SK-N-SH (cell line): Measurements from ENCODE around the gene CASP9. TPM values are rescaled to one million over a fixed set of nuclear protein-coding genes. Genes with fewer than 3 reads are reported as not detected.
"Not testable (repeated sequence)": the region's sequence is repeated elsewhere in the genome, so short reads cannot be mapped to it uniquely, and the experiment has no call there.

Experiments used
- CTCF ChIA-PET: fragments of 300-600, 350-600 bp; formaldehyde crosslinking; extraction: SDS; loops from one replicate; lab custom pipeline; 2021; lab: Yijun Ruan, JAX
- POLR2A ChIA-PET: fragments of 350-600 bp; sonication (Branson Sonifier 250); formaldehyde crosslinking; extraction: SDS; loops from one replicate; lab custom pipeline; 2020; ENCODE audit warnings: antibody characterized with exemption, inconsistent platforms; lab: Yijun Ruan, JAX
- DNase-seq: peaks from one replicate; pipeline ENCODE4 v3.0.0; 2012
- H2AFZ ChIP-seq: fragments of 200-600 bp; sonication (generic); 2 replicates; pipeline ENCODE4 v1.8.1; 2016; ENCODE audit warnings: antibody characterized with exemption, mild to moderate bottlenecking, low read depth
- H3F3A ChIP-seq: fragments of 200-600 bp; sonication (generic); replicated peaks from 2 replicates; pipeline ENCODE3; 2016; ENCODE audit warnings: antibody characterized with exemption, mild to moderate bottlenecking; ENCODE audit not compliant: insufficient read depth
- H3K27ac ChIP-seq, 2 experiments: fragments of 200-500 bp in 1 of 2; fragments of 200-600 bp in 1 of 2; sonication (Bioruptor generic) in 1 of 2; sonication (generic), shearing (Covaris generic) in 1 of 2; 2 replicates each; pipeline versions ENCODE4 v1.5.1 to v1.6.1; 2014 to 2016; ENCODE audit warnings: low read depth in 2 of 2, inconsistent platforms in 1 of 2, low read length in 1 of 2, mild to moderate bottlenecking in 1 of 2, mixed read lengths in 1 of 2
- H3K27me3 ChIP-seq: fragments of 200-600 bp; sonication (generic), shearing (Covaris generic); 2 replicates; pipeline ENCODE4 v1.6.1; 2016; ENCODE audit warnings: mixed run types; ENCODE audit not compliant: insufficient read depth
- H3K36me3 ChIP-seq, 2 experiments: fragments of 200-500 bp in 1 of 2; fragments of 200-600 bp in 1 of 2; sonication (Bioruptor generic) in 1 of 2; sonication (generic) in 1 of 2; replicated peaks in 1 of 2; 2 replicates each; pipeline versions ENCODE3 to v1.5.1; 2014 to 2016; ENCODE audit warnings: low read length in 1 of 2, mild to moderate bottlenecking in 1 of 2; ENCODE audit not compliant: insufficient read depth in 2 of 2, control insufficient read depth in 1 of 2
- H3K4me1 ChIP-seq, 2 experiments: fragments of 200-500 bp in 1 of 2; fragments of 200-600 bp in 1 of 2; sonication (Bioruptor generic) in 1 of 2; sonication (generic), shearing (Covaris generic) in 1 of 2; 2 replicates each; pipeline versions ENCODE4 v1.5.1 to v1.6.1; 2014 to 2016; ENCODE audit warnings: low read depth in 1 of 2, low read length in 1 of 2, mixed run types in 1 of 2; ENCODE audit not compliant: insufficient read depth in 2 of 2, control insufficient read depth in 1 of 2
- H3K4me2 ChIP-seq: fragments of 200-600 bp; sonication (generic), shearing (Covaris generic); 2 replicates; pipeline ENCODE4 v1.6.1; 2017; ENCODE audit warnings: mixed run types
- H3K4me3 ChIP-seq, 2 experiments: fragments of 200-500 bp in 1 of 2; fragments of 200-600 bp in 1 of 2; sonication (Bioruptor generic) in 1 of 2; sonication (generic), shearing (Covaris generic) in 1 of 2; 2 replicates each; pipeline versions ENCODE4 v1.5.1 to v1.8.1; 2014 to 2016; ENCODE audit warnings: low read depth in 2 of 2, inconsistent platforms in 1 of 2, low read length in 1 of 2, mild to moderate bottlenecking in 1 of 2, mixed read lengths in 1 of 2, moderate library complexity in 1 of 2
- H3K79me2 ChIP-seq: fragments of 200-600 bp; sonication (generic); 2 replicates; pipeline ENCODE4 v1.8.1; 2017; ENCODE audit warnings: mild to moderate bottlenecking; ENCODE audit not compliant: insufficient read depth
- H3K9ac ChIP-seq: fragments of 200-600 bp; sonication (generic); 2 replicates; pipeline ENCODE4 v1.6.1; 2017; ENCODE audit warnings: mixed run types
- H3K9me2 ChIP-seq: fragments of 200-600 bp; sonication (generic); 2 replicates; pipeline ENCODE4 v1.6.1; 2017; ENCODE audit warnings: mixed run types
- H3K9me3 ChIP-seq: fragments of 200-600 bp; sonication (generic); 2 replicates; pipeline ENCODE4 v1.6.1; 2017; ENCODE audit warnings: mixed run types, mild to moderate bottlenecking, moderate library complexity
- H4K20me1 ChIP-seq: fragments of 200-600 bp; sonication (generic); 2 replicates; pipeline ENCODE4 v1.6.1; 2017; ENCODE audit warnings: mild to moderate bottlenecking, mixed run types; ENCODE audit not compliant: insufficient read depth
- EP300 ChIP-seq, 2 experiments: IDR thresholded peaks; 2 replicates each; pipeline versions ENCODE4 v1.4.0 to v1.6.1; 2012; ENCODE audit warnings: borderline replicate concordance in 1 of 2, low read depth in 1 of 2, low read length in 1 of 2
- FOSL2 ChIP-seq: IDR thresholded peaks from 2 replicates; pipeline ENCODE4 v1.4.0; 2012; ENCODE audit warnings: low read depth, mild to moderate bottlenecking, moderate library complexity, borderline replicate concordance
- IRF3 ChIP-seq: fragments of 150-350 bp; IDR thresholded peaks from 2 replicates; pipeline ENCODE4 v1.6.1; 2016; ENCODE audit warnings: mild to moderate bottlenecking, low read depth, low read length
- MXI1 ChIP-seq: IDR thresholded peaks from 2 replicates; pipeline ENCODE4 v1.6.1; 2012; ENCODE audit warnings: mild to moderate bottlenecking, low read depth, low read length, improper control_type of control experiment
- NFIC ChIP-seq: IDR thresholded peaks from 2 replicates; pipeline ENCODE4 v1.4.0; 2012; ENCODE audit warnings: borderline replicate concordance
- NRF1 ChIP-seq: IDR thresholded peaks from 2 replicates; pipeline ENCODE4 v1.6.1; 2012; ENCODE audit warnings: low read depth, mild to moderate bottlenecking, low read length
- POLR2AphosphoS5 ChIP-seq: IDR thresholded peaks from 2 replicates; pipeline ENCODE4 v1.6.1; 2012; ENCODE audit warnings: low read depth, low read length
- RAD21 ChIP-seq: IDR thresholded peaks from 2 replicates; pipeline ENCODE4 v1.6.1; 2012; ENCODE audit warnings: mild to moderate bottlenecking, low read length
- RCOR1 ChIP-seq: fragments of 150-350 bp; IDR thresholded peaks from 2 replicates; pipeline ENCODE4 v1.6.1; 2017; ENCODE audit warnings: antibody characterized with exemption, low read length
- RXRA ChIP-seq: IDR thresholded peaks from 2 replicates; pipeline ENCODE4 v1.4.0; 2012; ENCODE audit warnings: low read depth, mild to moderate bottlenecking, borderline replicate concordance
- WGBS: methylation state at CpG from one replicate; pipeline ENCODE4 v1.1.6; 2017; ENCODE audit warnings: low lambda C conversion rate; 5-methylcytosine and 5-hydroxymethylcytosine counted together
- polyA plus RNA-seq, 3 experiments: library from polyadenylated mRNA; depleted of rRNA; stranded (reverse); fragments of >200 nt; gene quantifications; 2 replicates each; pipeline ENCODE4 v1.2.3, GENCODE V29; 2012
- TF ChIP-seq, protein P1 (sequence below): IDR thresholded peaks from 2 replicates; pipeline ENCODE4 v1.4.0; 2012; ENCODE audit warnings: low read depth, borderline replicate concordance

Gene CASP9
- polyA plus RNA-seq, 1 of the 3 experiments (the other 2 are of a cell fraction), result 16.9 TPM

DNA sequence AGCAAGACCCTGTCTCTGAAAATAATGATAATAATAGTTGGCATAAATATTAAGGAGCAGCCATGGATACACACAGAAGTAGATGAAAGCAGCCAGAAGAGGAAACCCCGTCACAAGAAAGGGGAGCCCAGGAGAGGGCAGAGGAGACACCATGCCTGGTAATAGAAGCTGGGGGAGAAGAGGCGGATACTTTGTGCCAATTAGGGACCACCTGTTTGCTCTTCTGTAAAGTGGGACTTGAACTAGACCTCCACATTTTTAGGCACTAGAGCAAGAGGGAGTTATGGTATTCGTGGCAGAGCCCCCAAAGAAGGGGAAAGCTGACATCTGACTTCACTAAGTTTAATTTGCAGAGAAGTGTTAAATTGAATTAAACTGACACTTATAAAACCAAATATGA lies 35.6 kb downstream of the CASP9 start:
- no peaks in the 10 kb centered on the region for H3K9me2 ChIP-seq
- H3K4me3 ChIP-seq, result no peak overlapping the region
- no peak overlapping the region for H3K9ac ChIP-seq
- H3K4me2 ChIP-seq, result no peak overlapping the region
- no peak overlapping the region for H2AFZ ChIP-seq
- ChIA-PET CTCF (no interaction called here), POLR2A (no interaction called here)
- DNase-seq, result no peak
- H4K20me1 ChIP-seq, result no peaks in the 10 kb centered on the region
- WGBS, result 76% methylated on average over 3 of the region's 3 CpGs
- no peaks in the 10 kb centered on the region for H3F3A ChIP-seq
- H3K4me1 ChIP-seq, result peaks cover 0 to 12% of the 10 kb centered on the region in 2 experiments; a peak in 1 of 4 replicates
- no peak overlapping the region; a peak in 1 of 4 replicates for H3K27ac ChIP-seq
- no peaks in the 10 kb centered on the region for H3K9me3 ChIP-seq
- no peaks in the 10 kb centered on the region for H3K79me2 ChIP-seq
- no peaks in the 10 kb centered on the region for H3K27me3 ChIP-seq
- TF ChIP-seq IRF3, result no peak
- no peak for TF ChIP-seq RCOR1
- TF ChIP-seq MXI1, result no peak
- no peak for TF ChIP-seq NFIC
- TF ChIP-seq RAD21, result no peak
- TF ChIP-seq POLR2AphosphoS5, result no peak
- TF ChIP-seq EP300 (IDR thresholded peaks at IDR 0.05; ENCODE audit: borderline replicate concordance in 1 of 2, low read depth in 1 of 2, low read length in 1 of 2), result no peak
- no peak for TF ChIP-seq FOSL2
- TF ChIP-seq, protein P1, sequence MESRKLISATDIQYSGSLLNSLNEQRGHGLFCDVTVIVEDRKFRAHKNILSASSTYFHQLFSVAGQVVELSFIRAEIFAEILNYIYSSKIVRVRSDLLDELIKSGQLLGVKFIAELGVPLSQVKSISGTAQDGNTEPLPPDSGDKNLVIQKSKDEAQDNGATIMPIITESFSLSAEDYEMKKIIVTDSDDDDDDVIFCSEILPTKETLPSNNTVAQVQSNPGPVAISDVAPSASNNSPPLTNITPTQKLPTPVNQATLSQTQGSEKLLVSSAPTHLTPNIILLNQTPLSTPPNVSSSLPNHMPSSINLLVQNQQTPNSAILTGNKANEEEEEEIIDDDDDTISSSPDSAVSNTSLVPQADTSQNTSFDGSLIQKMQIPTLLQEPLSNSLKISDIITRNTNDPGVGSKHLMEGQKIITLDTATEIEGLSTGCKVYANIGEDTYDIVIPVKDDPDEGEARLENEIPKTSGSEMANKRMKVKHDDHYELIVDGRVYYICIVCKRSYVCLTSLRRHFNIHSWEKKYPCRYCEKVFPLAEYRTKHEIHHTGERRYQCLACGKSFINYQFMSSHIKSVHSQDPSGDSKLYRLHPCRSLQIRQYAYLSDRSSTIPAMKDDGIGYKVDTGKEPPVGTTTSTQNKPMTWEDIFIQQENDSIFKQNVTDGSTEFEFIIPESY, result no peak
- no peak for TF ChIP-seq RXRA
- no peak for TF ChIP-seq NRF1
- peaks cover 0 to 6% of the 10 kb centered on the region in 2 experiments for H3K36me3 ChIP-seq

GRCh38 chr1:15486844-15487610 lies 37.0 kb downstream of the CASP9 start:
- H3K4me1 ChIP-seq, H3K4me2 ChIP-seq, H2AFZ ChIP-seq, H3K9me3 ChIP-seq, H3K9me2 ChIP-seq, H3K9ac ChIP-seq, H3K36me3 ChIP-seq, DNase-seq, H3K27me3 ChIP-seq, H3K79me2 ChIP-seq, H3K27ac ChIP-seq, H3F3A ChIP-seq, H3K4me3 ChIP-seq, POLR2A ChIA-PET, H4K20me1 ChIP-seq, CTCF ChIA-PET: not testable (repeated sequence)
- WGBS, result 94% methylated on average over 15 of the region's 17 CpGs
